HG03025 (cell line): ENCODE data around the gene TMEM200A.

ENCODE experiments used
- ATAC-seq: cut with Tn5 transposase; IDR thresholded peaks from one replicate; pipeline ENCODE4 v1.9.1; 2021; ENCODE audit warnings: mild to moderate bottlenecking, moderate library complexity; ENCODE audit not compliant: unreplicated experiment, low FRiP score

TMEM200A gene

GRCh38 chr6:130377371-130377770 lies 11.6 kb downstream of the TMEM200A start:
- ATAC-seq: no peak

- no peak for ATAC-seq
Measured at GRCh38 chr6:130377915-130378314, 12.1 kb downstream of the TMEM200A start.

GRCh38 chr6:130379223-130379622 lies 13.4 kb downstream of the TMEM200A start:
- no peak for ATAC-seq

GRCh38 chr6:130381012-130381411 lies 15.2 kb downstream of the TMEM200A start:
- ATAC-seq: no peak

GRCh38 chr6:130381459-130382380 lies 15.9 kb downstream of the TMEM200A start:
- no peak for ATAC-seq

- ATAC-seq: no peak
Measured at GRCh38 chr6:130382872-130383490, 17.2 kb downstream of the TMEM200A start.

- ATAC-seq: no peak
Measured at GRCh38 chr6:130385064-130385695, 19.4 kb downstream of the TMEM200A start.

GRCh38 chr6:130389142-130389541 lies 23.3 kb downstream of the TMEM200A start:
- ATAC-seq: no peak

GRCh38 chr6:130390890-130391289 lies 25.1 kb downstream of the TMEM200A start:
- ATAC-seq: no peak

- no peak for ATAC-seq
Measured at GRCh38 chr6:130393306-130393705, 27.5 kb downstream of the TMEM200A start.

GRCh38 chr6:130394246-130394645 lies 28.4 kb downstream of the TMEM200A start:
- no peak for ATAC-seq

GRCh38 chr6:130395164-130395563 lies 29.3 kb downstream of the TMEM200A start:
- ATAC-seq: no peak

GRCh38 chr6:130396722-130397121 lies 30.9 kb downstream of the TMEM200A start:
- no peak for ATAC-seq

GRCh38 chr6:130405549-130405948 lies 39.7 kb downstream of the TMEM200A start:
- ATAC-seq: no peak

- no peak for ATAC-seq
Measured at GRCh38 chr6:130407032-130407431, 41.2 kb downstream of the TMEM200A start.

GRCh38 chr6:130409418-130410100 lies 43.7 kb downstream of the TMEM200A start:
- no peak for ATAC-seq

- ATAC-seq: no peak
Measured at GRCh38 chr6:130411481-130411880, 45.7 kb downstream of the TMEM200A start.

- ATAC-seq: no peak
Measured at GRCh38 chr6:130412556-130413290, 46.9 kb downstream of the TMEM200A start.

- ATAC-seq: no peak
Measured at GRCh38 chr6:130417951-130418350, 52.1 kb downstream of the TMEM200A start.

- ATAC-seq: no peak
Measured at GRCh38 chr6:130420911-130421310, 55.1 kb downstream of the TMEM200A start.
